EL (cell line): ENCODE results near the gene NUB1.
A peak's percentile ranks its signal among the peaks of the same experiment; 100 is the strongest.

Experiments used
- DNase-seq: peaks from one replicate; pipeline ENCODE4 v3.0.0-alpha.2; 2016

Gene NUB1

GRCh38 chr7:151314401-151314800 lies 27.2 kb upstream of the NUB1 start:
- DNase-seq = no peak

- peak; percentile 63 for DNase-seq
Observed at GRCh38 chr7:151315038-151315655, 26.5 kb upstream of the NUB1 start.

GRCh38 chr7:151316896-151317295 lies 24.7 kb upstream of the NUB1 start:
- DNase-seq = no peak

GRCh38 chr7:151317936-151318335 lies 23.7 kb upstream of the NUB1 start:
- no peak for DNase-seq

- no peak for DNase-seq
Observed at GRCh38 chr7:151319189-151319588, 22.4 kb upstream of the NUB1 start.

- DNase-seq = no peak
Observed at GRCh38 chr7:151320263-151320845, 21.3 kb upstream of the NUB1 start.

- DNase-seq = no peak
Observed at GRCh38 chr7:151321341-151321740, 20.3 kb upstream of the NUB1 start.

- no peak for DNase-seq
Observed at GRCh38 chr7:151322906-151323305, 18.7 kb upstream of the NUB1 start.

GRCh38 chr7:151327022-151327421 lies 14.6 kb upstream of the NUB1 start:
- no peak for DNase-seq

GRCh38 chr7:151327659-151328058 lies 14.0 kb upstream of the NUB1 start:
- DNase-seq = peak; percentile 44

- DNase-seq = no peak
Observed at GRCh38 chr7:151330181-151330580, 11.4 kb upstream of the NUB1 start.

- no peak for DNase-seq
Observed at GRCh38 chr7:151330661-151331060, 11.0 kb upstream of the NUB1 start.

GRCh38 chr7:151334628-151335027 lies 7.0 kb upstream of the NUB1 start:
- DNase-seq = no peak

GRCh38 chr7:151336027-151336708 lies 5.4 kb upstream of the NUB1 start:
- DNase-seq = no peak

GRCh38 chr7:151337346-151337745 lies 4.3 kb upstream of the NUB1 start:
- DNase-seq = no peak

GRCh38 chr7:151338809-151339208 lies 2.8 kb upstream of the NUB1 start:
- DNase-seq = no peak

GRCh38 chr7:151339651-151340382 lies 1.8 kb upstream of the NUB1 start:
- no peak for DNase-seq

GRCh38 chr7:151340794-151341356 lies 737 bp upstream of the NUB1 start:
- no peak for DNase-seq

GRCh38 chr7:151342102-151342646 lies 562 bp downstream of the NUB1 start:
- DNase-seq = no peak

GRCh38 chr7:151342811-151343210 lies 1.2 kb downstream of the NUB1 start:
- no peak for DNase-seq

GRCh38 chr7:151343516-151343915 lies 1.9 kb downstream of the NUB1 start:
- DNase-seq = no peak

GRCh38 chr7:151345576-151346469 lies 4.2 kb downstream of the NUB1 start:
- no peak for DNase-seq
